ENCODE data around the gene ENAM. TPM values are rescaled to one million over a fixed set of nuclear protein-coding genes. Genes with fewer than 3 reads are reported as not detected.

The ENAM gene
- total RNA-seq, 6 experiments from 2014 or later: 0.07 to 0.86 (median 0.62) TPM

GRCh38 chr4:70667740-70668535 lies 39.4 kb downstream of the ENAM start:
- intact Hi-C loops (cut with DNase I): no loop called here
- Histone ChIP-seq H3K27ac (no peak overlapping the region), H3K9me3 (no peaks in the 10 kb centered on the region), H3K36me3 (no peaks in the 10 kb centered on the region), H3K4me1 (no peaks in the 10 kb centered on the region), H3K27me3 (no peaks in the 10 kb centered on the region), H3K4me3 (no peak overlapping the region)
- DNase-seq (no peak), ATAC-seq (no peak)
- TF ChIP-seq POLR2A (IDR thresholded peaks at IDR 0.05) (no peak), CTCF (IDR thresholded peaks at IDR 0.05) (no peak)
- whole genome bisulfite sequencing (ENCODE audit: insufficient coverage, low coverage, low lambda C conversion rate, missing lambda C conversion rate): 55% methylated on average over 3 of the region's 3 CpGs

GRCh38 chr4:70670332-70671014 lies 41.9 kb downstream of the ENAM start:
- Histone ChIP-seq H3K36me3 (no peaks in the 10 kb centered on the region), H3K27me3 (no peaks in the 10 kb centered on the region), H3K4me1 (no peaks in the 10 kb centered on the region), H3K9me3 (no peaks in the 10 kb centered on the region), H3K4me3 (no peak overlapping the region), H3K27ac (no peak overlapping the region)
- 67% methylated on average over 5 of the region's 5 CpGs for WGBS (ENCODE audit: insufficient coverage, low coverage, low lambda C conversion rate, missing lambda C conversion rate)
- intact Hi-C loops (cut with DNase I): no loop called here
- no peak for TF ChIP-seq CTCF (IDR thresholded peaks at IDR 0.05)
- no peak for ATAC-seq
- no peak for DNase-seq

GRCh38 chr4:70671091-70671490 lies 42.5 kb downstream of the ENAM start:
- H3K27ac ChIP-seq: no peak overlapping the region
- 49% methylated on average over 2 of the region's 2 CpGs for WGBS (ENCODE audit: insufficient coverage, low coverage, low lambda C conversion rate, missing lambda C conversion rate)
- H3K36me3 ChIP-seq: no peaks in the 10 kb centered on the region
- H3K27me3 ChIP-seq: no peaks in the 10 kb centered on the region
- H3K4me3 ChIP-seq: no peak overlapping the region
- DNase-seq: no peak
- no peaks in the 10 kb centered on the region for H3K9me3 ChIP-seq
- TF ChIP-seq CTCF (IDR thresholded peaks at IDR 0.05) (no peak), POLR2A (IDR thresholded peaks at IDR 0.05) (no peak)
- intact Hi-C loops (cut with DNase I): no loop called here
- peak in 2 of 4 donors; percentile 22 to 37 for ATAC-seq
- no peaks in the 10 kb centered on the region for H3K4me1 ChIP-seq

GRCh38 chr4:70674191-70674590 lies 45.6 kb downstream of the ENAM start:
- DNase-seq (no peak), ATAC-seq (no peak)
- Histone ChIP-seq H3K4me3 (no peak overlapping the region), H3K27ac (no peak overlapping the region), H3K4me1 (no peaks in the 10 kb centered on the region), H3K27me3 (no peaks in the 10 kb centered on the region), H3K9me3 (no peaks in the 10 kb centered on the region), H3K36me3 (no peaks in the 10 kb centered on the region)
- TF ChIP-seq CTCF (IDR thresholded peaks at IDR 0.05) (no peak), POLR2A (IDR thresholded peaks at IDR 0.05) (no peak)
- intact Hi-C loops (cut with DNase I): no loop called here

Data from right lobe of liver (tissue), 6 donors.